WTC11 (cell line): ENCODE results near the gene EXOC4. TPM values are rescaled to one million over a fixed set of nuclear protein-coding genes. Genes with fewer than 3 reads are reported as not detected.

Experiments used
- ATAC-seq: fragments of 200-7000 bp; cut with Tn5 transposase; 2 replicates; pipeline ENCODE4 v1.10.0; 2021; ENCODE audit warnings: mild to moderate bottlenecking, moderate library complexity
- CTCF ChIA-PET: fragments of 300-600 bp; sonication (Branson Sonifier 250); formaldehyde crosslinking; loops from one replicate; lab custom pipeline; 2021; ENCODE audit warnings: antibody characterized with exemption; lab: Charles Lee
- POLR2A ChIA-PET: fragments of 350-600 bp; sonication (Branson Sonifier 250); formaldehyde crosslinking; loops from one replicate; lab custom pipeline; 2021; ENCODE audit warnings: antibody characterized with exemption; lab: Charles Lee
- DNase-seq: peaks from one replicate; pipeline ENCODE4 v3.0.0; 2021; ENCODE audit warnings: low spot score
- H3K27ac Mint-ChIP-seq: 2 replicates; pipeline ENCODE4 v1.8.0; 2021; ENCODE audit warnings: mixed read lengths
- H3K27me3 Mint-ChIP-seq: 2 replicates; pipeline ENCODE4 v1.8.0; 2021; ENCODE audit warnings: low read depth, mild to moderate bottlenecking, moderate library complexity, mixed read lengths
- H3K36me3 Mint-ChIP-seq: 2 replicates; pipeline ENCODE4 v1.8.0; 2021; ENCODE audit warnings: mixed read lengths
- H3K4me1 Mint-ChIP-seq: 2 replicates; pipeline ENCODE4 v1.8.0; 2022; ENCODE audit warnings: mixed read lengths
- H3K4me3 Mint-ChIP-seq: 2 replicates; pipeline ENCODE4 v1.8.0; 2021; ENCODE audit warnings: mild to moderate bottlenecking, moderate library complexity, mixed read lengths
- H3K9me3 Mint-ChIP-seq: 2 replicates; pipeline ENCODE4 v1.8.0; 2021; ENCODE audit warnings: mixed read lengths
- ATF3 ChIP-seq: sonication (generic); formaldehyde crosslinking; conservative IDR thresholded peaks from 2 replicates; pipeline ENCODE4 v1.8.1; 2022; ENCODE audit warnings: mild to moderate bottlenecking, missing genetic modification reagents
- CDX4 ChIP-seq: fragments of 250-450 bp; sonication (Bioruptor Pico); IDR thresholded peaks from 2 replicates; pipeline ENCODE4 v1.9.0; 2021; ENCODE audit warnings: moderate library complexity, mild to moderate bottlenecking, inconsistent platforms, borderline replicate concordance
- CTCF ChIP-seq: fragments of 200-600 bp; IDR thresholded peaks from 2 replicates; pipeline ENCODE4 v1.8.0; 2022; ENCODE audit warnings: antibody characterized with exemption
- FOXK1 ChIP-seq: sonication (generic); formaldehyde crosslinking; IDR thresholded peaks from 2 replicates; pipeline ENCODE4 v1.8.0; 2022; ENCODE audit warnings: mild to moderate bottlenecking, moderate library complexity, missing genetic modification reagents
- GABPB1 ChIP-seq: sonication (generic); formaldehyde crosslinking; IDR thresholded peaks from 2 replicates; pipeline ENCODE4 v1.8.1; 2023; ENCODE audit warnings: mild to moderate bottlenecking, missing genetic modification reagents
- HMGXB4 ChIP-seq: sonication (generic); formaldehyde crosslinking; IDR thresholded peaks from 2 replicates; pipeline ENCODE4 v1.8.1; 2023; ENCODE audit warnings: mild to moderate bottlenecking, moderate library complexity, missing genetic modification reagents
- JUN ChIP-seq: sonication (generic); formaldehyde crosslinking; IDR thresholded peaks from 2 replicates; pipeline ENCODE4 v1.8.0; 2023; ENCODE audit warnings: mild to moderate bottlenecking, missing genetic modification reagents
- MAX ChIP-seq: sonication (generic); formaldehyde crosslinking; IDR thresholded peaks from 2 replicates; pipeline ENCODE4 v1.8.0; 2022; ENCODE audit warnings: mild to moderate bottlenecking, missing genetic modification reagents
- NFE2L1 ChIP-seq: sonication (generic); formaldehyde crosslinking; IDR thresholded peaks from 2 replicates; pipeline ENCODE4 v1.8.1; 2023; ENCODE audit warnings: missing genetic modification reagents
- NFYB ChIP-seq: sonication (generic); formaldehyde crosslinking; conservative IDR thresholded peaks from 2 replicates; pipeline ENCODE4 v1.8.0; 2022; ENCODE audit warnings: low read depth, missing genetic modification reagents
- NR1H2 ChIP-seq: sonication (generic); formaldehyde crosslinking; IDR thresholded peaks from 2 replicates; pipeline ENCODE4 v1.9.0; 2021; ENCODE audit warnings: mild to moderate bottlenecking, moderate library complexity, missing genetic modification reagents
- NR3C1 ChIP-seq: sonication (generic); formaldehyde crosslinking; conservative IDR thresholded peaks from 2 replicates; pipeline ENCODE4 v1.8.1; 2023; ENCODE audit warnings: low read depth, mild to moderate bottlenecking, missing genetic modification reagents
- PREB ChIP-seq: sonication (generic); formaldehyde crosslinking; IDR thresholded peaks from 2 replicates; pipeline ENCODE4 v1.8.1; 2022; ENCODE audit warnings: mild to moderate bottlenecking, missing genetic modification reagents, moderate library complexity, borderline replicate concordance
- SOX15 ChIP-seq: fragments of 250-450 bp; sonication (Bioruptor Pico); IDR thresholded peaks from 2 replicates; pipeline ENCODE4 v1.9.0; 2021; ENCODE audit warnings: mild to moderate bottlenecking
- TCF7 ChIP-seq: sonication (generic); formaldehyde crosslinking; IDR thresholded peaks from 2 replicates; pipeline ENCODE4 v1.8.0; 2022; ENCODE audit warnings: mild to moderate bottlenecking, low read depth, missing genetic modification reagents, moderate library complexity
- TEAD4 ChIP-seq: sonication (generic); formaldehyde crosslinking; IDR thresholded peaks from 2 replicates; pipeline ENCODE4 v1.8.0; 2022; ENCODE audit warnings: mild to moderate bottlenecking, missing genetic modification reagents
- ZBTB21 ChIP-seq: sonication (generic); formaldehyde crosslinking; IDR thresholded peaks from 2 replicates; pipeline ENCODE4 v1.8.1; 2023; ENCODE audit warnings: mild to moderate bottlenecking, missing genetic modification reagents, borderline replicate concordance
- ZNF219 ChIP-seq: sonication (generic); formaldehyde crosslinking; IDR thresholded peaks from 2 replicates; pipeline ENCODE4 v1.8.0; 2023; ENCODE audit warnings: missing genetic modification reagents, mild to moderate bottlenecking, borderline replicate concordance
- ZNF416 ChIP-seq: fragments of 250-450 bp; sonication (Bioruptor Pico); IDR thresholded peaks from 2 replicates; pipeline ENCODE4 v1.9.0; 2021; ENCODE audit warnings: mild to moderate bottlenecking, inconsistent platforms
- total RNA-seq: library from RNA; stranded (reverse); gene quantifications from 3 replicates; pipeline ENCODE4 v1.2.3, GENCODE V29; 2021
- TF ChIP-seq, protein P1 (sequence below): sonication (generic); formaldehyde crosslinking; IDR thresholded peaks from 2 replicates; pipeline ENCODE4 v1.8.1; 2023; ENCODE audit warnings: mild to moderate bottlenecking, missing genetic modification reagents, moderate library complexity
- TF ChIP-seq, protein P2 (sequence below): sonication (generic); formaldehyde crosslinking; conservative IDR thresholded peaks from 2 replicates; pipeline ENCODE4 v1.8.1; 2023; ENCODE audit warnings: mild to moderate bottlenecking, low read depth, missing genetic modification reagents, moderate library complexity
- TF ChIP-seq, protein P3 (sequence below): sonication (generic); formaldehyde crosslinking; IDR thresholded peaks from 2 replicates; pipeline ENCODE4 v1.8.1; 2023; ENCODE audit warnings: mild to moderate bottlenecking, missing genetic modification reagents, borderline replicate concordance

Gene EXOC4
- total RNA-seq, 1 experiment from 2014 or later, result 62.0 TPM

DNA sequence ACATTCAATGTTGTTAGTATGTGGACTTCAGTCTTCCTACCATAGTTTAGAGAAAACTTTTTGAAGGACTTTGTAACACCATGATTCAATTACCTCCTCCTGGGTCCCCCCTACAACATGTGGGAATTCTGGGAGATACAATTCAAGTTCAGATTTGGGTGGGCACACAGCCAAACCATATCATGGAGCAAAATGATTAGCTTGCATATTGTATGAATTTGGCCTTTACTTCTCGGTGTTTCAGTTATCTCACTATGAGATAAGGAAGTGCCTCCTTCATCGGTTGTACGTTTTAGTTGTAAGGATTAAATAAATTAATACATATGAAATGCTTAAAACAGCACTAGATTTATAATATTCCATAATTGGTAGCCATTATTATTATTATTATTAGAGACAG lies 428.7 kb downstream of the EXOC4 start (continued):
- TF ChIP-seq CTCF (no peak), CDX4 (CRISPR knock-in tag) (no peak)

DNA sequence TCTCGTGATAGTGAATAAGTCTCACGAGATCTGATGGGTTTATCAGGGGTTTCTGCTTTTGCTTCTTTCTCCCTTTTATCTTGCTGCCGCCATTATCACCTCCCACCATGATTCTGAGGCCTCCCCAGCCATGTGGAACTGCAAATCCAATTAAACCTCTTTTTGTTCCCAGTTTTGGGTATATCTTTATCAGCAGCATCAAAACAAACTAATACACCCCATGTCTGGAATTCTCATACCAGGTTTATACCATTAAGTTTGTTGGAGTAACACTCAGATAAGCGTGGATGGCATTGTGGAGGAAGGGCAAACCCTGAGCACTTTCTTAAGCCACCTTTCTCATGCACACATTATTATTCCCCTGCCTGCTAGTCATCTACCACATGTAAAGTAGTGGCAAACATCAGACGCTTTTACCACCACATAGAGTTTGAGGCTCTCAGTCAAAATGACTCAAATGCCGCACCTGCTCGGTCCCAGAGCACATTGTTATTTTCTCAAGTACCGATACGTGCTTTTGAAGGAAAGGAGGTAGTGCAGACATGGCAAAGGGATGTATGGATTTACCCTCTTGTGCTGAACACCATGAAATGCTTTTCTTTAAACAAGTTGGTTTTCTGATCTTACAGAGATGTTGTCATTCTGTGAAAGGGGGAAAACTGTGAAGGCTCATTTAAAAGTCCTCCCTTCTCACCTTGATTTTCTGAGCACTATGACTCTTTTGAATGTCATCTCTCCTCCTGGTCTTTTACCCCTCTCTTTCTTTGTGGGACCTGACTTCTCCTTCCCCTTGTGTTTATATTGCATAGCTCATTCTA lies 429.7 kb downstream of the EXOC4 start:
- Mint-ChIP-seq H3K4me1 (peaks cover 24% of the 10 kb centered on the region), H3K36me3 (0 out of 2 replicates have a peak, but pooled peaks cover 3% of the 10 kb centered on the region), H3K27me3 (no peaks in the 10 kb centered on the region), H3K27ac (0 out of 2 replicates have a peak overlapping the region, but pooled peaks have one; percentile 16), H3K9me3 (peaks cover 5% of the 10 kb centered on the region; the same call in 1 of the 2 replicates), H3K4me3 (no peak overlapping the region)
- DNase-seq (no peak), ATAC-seq (no peak)
- POLR2A ChIA-PET, result no interaction called here
- CTCF ChIA-PET, result no interaction called here
- TF ChIP-seq MAX, result no peak
- TF ChIP-seq, protein P1, sequence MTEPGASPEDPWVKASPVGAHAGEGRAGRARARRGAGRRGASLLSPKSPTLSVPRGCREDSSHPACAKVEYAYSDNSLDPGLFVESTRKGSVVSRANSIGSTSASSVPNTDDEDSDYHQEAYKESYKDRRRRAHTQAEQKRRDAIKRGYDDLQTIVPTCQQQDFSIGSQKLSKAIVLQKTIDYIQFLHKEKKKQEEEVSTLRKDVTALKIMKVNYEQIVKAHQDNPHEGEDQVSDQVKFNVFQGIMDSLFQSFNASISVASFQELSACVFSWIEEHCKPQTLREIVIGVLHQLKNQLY, result no peak
- TF ChIP-seq HMGXB4 (CRISPR knock-in tag), result no peak
- TF ChIP-seq, protein P2, sequence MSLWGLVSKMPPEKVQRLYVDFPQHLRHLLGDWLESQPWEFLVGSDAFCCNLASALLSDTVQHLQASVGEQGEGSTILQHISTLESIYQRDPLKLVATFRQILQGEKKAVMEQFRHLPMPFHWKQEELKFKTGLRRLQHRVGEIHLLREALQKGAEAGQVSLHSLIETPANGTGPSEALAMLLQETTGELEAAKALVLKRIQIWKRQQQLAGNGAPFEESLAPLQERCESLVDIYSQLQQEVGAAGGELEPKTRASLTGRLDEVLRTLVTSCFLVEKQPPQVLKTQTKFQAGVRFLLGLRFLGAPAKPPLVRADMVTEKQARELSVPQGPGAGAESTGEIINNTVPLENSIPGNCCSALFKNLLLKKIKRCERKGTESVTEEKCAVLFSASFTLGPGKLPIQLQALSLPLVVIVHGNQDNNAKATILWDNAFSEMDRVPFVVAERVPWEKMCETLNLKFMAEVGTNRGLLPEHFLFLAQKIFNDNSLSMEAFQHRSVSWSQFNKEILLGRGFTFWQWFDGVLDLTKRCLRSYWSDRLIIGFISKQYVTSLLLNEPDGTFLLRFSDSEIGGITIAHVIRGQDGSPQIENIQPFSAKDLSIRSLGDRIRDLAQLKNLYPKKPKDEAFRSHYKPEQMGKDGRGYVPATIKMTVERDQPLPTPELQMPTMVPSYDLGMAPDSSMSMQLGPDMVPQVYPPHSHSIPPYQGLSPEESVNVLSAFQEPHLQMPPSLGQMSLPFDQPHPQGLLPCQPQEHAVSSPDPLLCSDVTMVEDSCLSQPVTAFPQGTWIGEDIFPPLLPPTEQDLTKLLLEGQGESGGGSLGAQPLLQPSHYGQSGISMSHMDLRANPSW, result no peak
- TF ChIP-seq FOXK1 (CRISPR knock-in tag), result no peak
- no peak for TF ChIP-seq ZBTB21 (CRISPR knock-in tag)
- TF ChIP-seq NFYB (CRISPR knock-in tag), result no peak
- TF ChIP-seq, protein P3, sequence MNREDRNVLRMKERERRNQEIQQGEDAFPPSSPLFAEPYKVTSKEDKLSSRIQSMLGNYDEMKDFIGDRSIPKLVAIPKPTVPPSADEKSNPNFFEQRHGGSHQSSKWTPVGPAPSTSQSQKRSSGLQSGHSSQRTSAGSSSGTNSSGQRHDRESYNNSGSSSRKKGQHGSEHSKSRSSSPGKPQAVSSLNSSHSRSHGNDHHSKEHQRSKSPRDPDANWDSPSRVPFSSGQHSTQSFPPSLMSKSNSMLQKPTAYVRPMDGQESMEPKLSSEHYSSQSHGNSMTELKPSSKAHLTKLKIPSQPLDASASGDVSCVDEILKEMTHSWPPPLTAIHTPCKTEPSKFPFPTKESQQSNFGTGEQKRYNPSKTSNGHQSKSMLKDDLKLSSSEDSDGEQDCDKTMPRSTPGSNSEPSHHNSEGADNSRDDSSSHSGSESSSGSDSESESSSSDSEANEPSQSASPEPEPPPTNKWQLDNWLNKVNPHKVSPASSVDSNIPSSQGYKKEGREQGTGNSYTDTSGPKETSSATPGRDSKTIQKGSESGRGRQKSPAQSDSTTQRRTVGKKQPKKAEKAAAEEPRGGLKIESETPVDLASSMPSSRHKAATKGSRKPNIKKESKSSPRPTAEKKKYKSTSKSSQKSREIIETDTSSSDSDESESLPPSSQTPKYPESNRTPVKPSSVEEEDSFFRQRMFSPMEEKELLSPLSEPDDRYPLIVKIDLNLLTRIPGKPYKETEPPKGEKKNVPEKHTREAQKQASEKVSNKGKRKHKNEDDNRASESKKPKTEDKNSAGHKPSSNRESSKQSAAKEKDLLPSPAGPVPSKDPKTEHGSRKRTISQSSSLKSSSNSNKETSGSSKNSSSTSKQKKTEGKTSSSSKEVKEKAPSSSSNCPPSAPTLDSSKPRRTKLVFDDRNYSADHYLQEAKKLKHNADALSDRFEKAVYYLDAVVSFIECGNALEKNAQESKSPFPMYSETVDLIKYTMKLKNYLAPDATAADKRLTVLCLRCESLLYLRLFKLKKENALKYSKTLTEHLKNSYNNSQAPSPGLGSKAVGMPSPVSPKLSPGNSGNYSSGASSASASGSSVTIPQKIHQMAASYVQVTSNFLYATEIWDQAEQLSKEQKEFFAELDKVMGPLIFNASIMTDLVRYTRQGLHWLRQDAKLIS (CRISPR knock-in tag), result no peak
- no peak for TF ChIP-seq SOX15 (CRISPR knock-in tag)
- TF ChIP-seq NR3C1 (CRISPR knock-in tag), result no peak
- no peak for TF ChIP-seq TCF7 (CRISPR knock-in tag)
- TF ChIP-seq ZNF416 (CRISPR knock-in tag), result no peak
- TF ChIP-seq NFE2L1 (CRISPR knock-in tag), result no peak
- no peak for TF ChIP-seq GABPB1 (CRISPR knock-in tag)
- no peak for TF ChIP-seq PREB (CRISPR knock-in tag)
- TF ChIP-seq TEAD4, result no peak
- TF ChIP-seq ATF3 (CRISPR knock-in tag), result no peak
- TF ChIP-seq ZNF219, result no peak
- TF ChIP-seq NR1H2 (CRISPR knock-in tag), result no peak
- no peak for TF ChIP-seq JUN (CRISPR knock-in tag)
